ENCODE results near the gene ZNF445.
"Not testable (repeated sequence)": the region's sequence is repeated elsewhere in the genome, so short reads cannot be mapped to it uniquely, and the experiment has no call there.

The ZNF445 gene

DNA sequence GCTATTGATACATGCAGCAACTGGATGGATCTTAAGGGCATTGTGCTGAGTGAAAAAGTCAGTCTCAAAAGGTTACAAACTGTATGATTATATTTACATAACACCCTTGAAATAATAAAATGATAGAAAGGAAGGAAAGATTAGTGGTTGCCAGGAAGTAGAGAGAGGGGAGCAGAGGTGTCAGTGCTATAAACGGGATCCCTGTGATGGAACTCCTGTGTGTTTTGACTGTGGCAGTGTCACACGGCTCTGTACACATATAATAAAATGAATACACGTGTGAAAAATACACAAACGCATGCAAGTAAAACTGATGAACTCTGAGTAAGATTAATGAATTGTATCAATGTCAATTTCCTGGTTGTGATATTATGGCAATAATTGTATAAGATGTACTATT lies 78.6 kb downstream of the ZNF445 start:
- no peak for DNase-seq

- DNase-seq = not testable (repeated sequence)
Measured at GRCh38 chr3:44398271-44398670, 79.2 kb downstream of the ZNF445 start.

DNA sequence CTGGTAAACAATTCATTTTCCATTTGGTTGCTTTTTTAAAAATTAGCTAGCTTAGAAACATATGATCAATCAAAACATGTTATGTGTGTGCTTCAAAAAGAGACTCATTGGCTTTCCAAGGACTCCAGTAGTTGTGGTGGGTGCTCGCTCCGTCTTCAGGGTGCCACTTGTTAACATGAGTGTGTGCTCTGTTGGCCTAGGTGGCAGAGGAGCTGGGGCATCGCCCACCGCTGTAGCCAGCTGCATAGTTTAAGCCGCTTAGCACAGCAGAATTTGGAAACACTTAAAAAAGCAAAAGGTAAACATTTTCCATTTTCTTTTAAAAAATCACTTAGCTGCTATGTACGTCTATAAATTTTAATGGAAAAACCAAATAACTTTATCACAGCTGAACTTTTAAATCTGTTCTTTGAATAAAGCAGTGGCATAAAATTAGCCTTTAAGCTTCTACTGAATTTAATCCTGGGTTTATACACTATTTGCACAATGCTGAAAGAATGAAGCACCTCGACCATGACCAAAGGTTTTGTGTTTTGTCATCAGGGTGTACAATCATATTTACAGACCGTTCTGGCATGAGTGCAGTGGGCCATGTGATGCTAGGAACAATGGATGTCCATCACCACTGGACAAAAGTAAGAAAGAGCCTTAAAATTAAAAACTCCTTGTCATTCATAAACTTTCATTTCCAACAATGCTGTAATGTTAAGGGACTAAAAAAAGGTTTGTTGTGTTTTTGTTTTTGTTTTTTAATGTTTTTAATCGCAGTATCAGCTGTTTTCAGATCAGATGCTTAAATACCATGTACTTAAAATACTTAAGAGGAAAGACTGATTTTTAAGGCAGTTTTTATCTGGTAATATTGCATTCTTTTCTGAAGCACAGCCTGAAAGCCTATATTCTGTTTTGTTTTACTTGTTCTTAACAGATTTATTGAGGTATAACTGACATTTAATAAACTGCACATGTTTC lies 81.0 kb downstream of the ZNF445 start:
- DNase-seq = no peak

GRCh38 chr3:44395714-44396113 lies 81.8 kb downstream of the ZNF445 start:
- DNase-seq = no peak

DNA sequence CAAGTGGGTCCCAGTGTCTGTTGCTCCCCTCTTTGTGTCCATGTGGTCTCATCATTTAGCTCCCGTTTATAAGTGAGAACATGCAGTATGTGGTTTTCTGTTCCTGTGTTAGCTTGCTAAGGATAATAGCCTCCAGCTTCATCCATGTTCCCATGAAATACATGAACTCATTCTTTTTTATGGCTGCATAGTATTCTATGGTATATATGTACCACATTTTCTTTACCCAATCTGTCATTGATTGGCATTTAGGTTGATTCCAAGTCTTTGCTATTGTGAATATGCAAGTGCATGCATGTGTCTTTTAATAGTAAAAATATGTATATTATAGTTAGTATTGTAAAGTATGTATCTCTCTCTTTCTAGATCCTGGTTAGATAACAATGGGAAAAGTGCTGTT lies 85.0 kb downstream of the ZNF445 start:
- DNase-seq = no peak

- DNase-seq = no peak
Measured at GRCh38 chr3:44387404-44387803, 90.1 kb downstream of the ZNF445 start.
